ENCODE measurements around the gene CD99L2. TPM values are rescaled to one million over a fixed set of nuclear protein-coding genes. Genes with fewer than 3 reads are reported as not detected.
A peak's percentile ranks its signal among the peaks of the same experiment; 100 is the strongest.

CD99L2 gene
- total RNA-seq, 4 donors from 2014 or later, result 202 to 289 (median 251) TPM

- H3K27me3 ChIP-seq, result no peaks in the 10 kb centered on the region
- H3K9me3 ChIP-seq, result no peaks in the 10 kb centered on the region
- H3K36me3 ChIP-seq, result no peaks in the 10 kb centered on the region
- ATAC-seq (no peak), DNase-seq (no peak)
- in situ Hi-C loops (cut with MboI; ENCODE audit: low sequenced_read_pairs in 4 of 4) (no loop called here), intact Hi-C loops (cut with DNase I; ENCODE audit: low total_unique reads) (no loop called here)
- no peak overlapping the region for H3K27ac ChIP-seq
- H3K4me1 ChIP-seq, result no peaks in the 10 kb centered on the region
- no peak overlapping the region for H3K4me3 ChIP-seq
- TF ChIP-seq POLR2A (IDR thresholded peaks at IDR 0.05) (no peak), CTCF (IDR thresholded peaks at IDR 0.05 in 4 of 5, conservative IDR thresholded peaks at IDR 0.05 in 1 of 5) (no peak)
Observed at GRCh38 chrX:150856101-150856500, 42.4 kb downstream of the CD99L2 start.

GRCh38 chrX:150854856-150855255 is 43.6 kb downstream of the CD99L2 start:
- Histone ChIP-seq H3K4me1 (peaks cover 3 to 5% of the 10 kb centered on the region in 2 donors), H3K27ac (no peak overlapping the region), H3K9me3 (no peaks in the 10 kb centered on the region), H3K27me3 (no peaks in the 10 kb centered on the region), H3K36me3 (no peaks in the 10 kb centered on the region), H3K4me3 (no peak overlapping the region)
- ATAC-seq (no peak), DNase-seq (no peak)
- intact Hi-C loops (cut with DNase I; ENCODE audit: low total_unique reads), result no loop called here
- in situ Hi-C loops (cut with MboI; ENCODE audit: low sequenced_read_pairs in 4 of 4), result no loop called here
- TF ChIP-seq CTCF (IDR thresholded peaks at IDR 0.05 in 4 of 5, conservative IDR thresholded peaks at IDR 0.05 in 1 of 5) (no peak), POLR2A (IDR thresholded peaks at IDR 0.05) (no peak)

- no peak for DNase-seq
- no peak overlapping the region for H3K4me3 ChIP-seq
- H3K36me3 ChIP-seq, result no peaks in the 10 kb centered on the region
- peak overlapping the region; percentile 63 to 81 (median 75) for H3K27ac ChIP-seq
- in situ Hi-C loops (cut with MboI; ENCODE audit: low sequenced_read_pairs in 4 of 4), result no loop called here
- peak; percentile 35 to 78 for ATAC-seq
- intact Hi-C loops (cut with DNase I; ENCODE audit: low total_unique reads), result no loop called here
- no peaks in the 10 kb centered on the region for H3K9me3 ChIP-seq
- H3K27me3 ChIP-seq, result no peaks in the 10 kb centered on the region
- TF ChIP-seq POLR2A (IDR thresholded peaks at IDR 0.05) (no peak), CTCF (IDR thresholded peaks at IDR 0.05 in 4 of 5, conservative IDR thresholded peaks at IDR 0.05 in 1 of 5) (no peak)
- peaks cover 17 to 26% of the 10 kb centered on the region in 2 donors for H3K4me1 ChIP-seq
Observed at GRCh38 chrX:150849996-150850720, 48.3 kb downstream of the CD99L2 start.

GRCh38 chrX:150849486-150849885 is 49.0 kb downstream of the CD99L2 start:
- no peak for ATAC-seq
- peak overlapping the region; percentile 63 to 81 (median 75) for H3K27ac ChIP-seq
- no peak for TF ChIP-seq POLR2A (IDR thresholded peaks at IDR 0.05)
- TF ChIP-seq CTCF (IDR thresholded peaks at IDR 0.05 in 4 of 5, conservative IDR thresholded peaks at IDR 0.05 in 1 of 5), result no peak
- no peaks in the 10 kb centered on the region for H3K27me3 ChIP-seq
- H3K4me1 ChIP-seq, result peaks cover 19 to 32% of the 10 kb centered on the region in 2 donors
- H3K9me3 ChIP-seq, result no peaks in the 10 kb centered on the region
- in situ Hi-C loops (cut with MboI; ENCODE audit: low sequenced_read_pairs in 4 of 4), result no loop called here
- DNase-seq, result no peak
- intact Hi-C loops (cut with DNase I; ENCODE audit: low total_unique reads), result no loop called here
- H3K36me3 ChIP-seq, result no peaks in the 10 kb centered on the region
- no peak overlapping the region for H3K4me3 ChIP-seq
